ENCODE results near the gene VOPP1.

DNA sequence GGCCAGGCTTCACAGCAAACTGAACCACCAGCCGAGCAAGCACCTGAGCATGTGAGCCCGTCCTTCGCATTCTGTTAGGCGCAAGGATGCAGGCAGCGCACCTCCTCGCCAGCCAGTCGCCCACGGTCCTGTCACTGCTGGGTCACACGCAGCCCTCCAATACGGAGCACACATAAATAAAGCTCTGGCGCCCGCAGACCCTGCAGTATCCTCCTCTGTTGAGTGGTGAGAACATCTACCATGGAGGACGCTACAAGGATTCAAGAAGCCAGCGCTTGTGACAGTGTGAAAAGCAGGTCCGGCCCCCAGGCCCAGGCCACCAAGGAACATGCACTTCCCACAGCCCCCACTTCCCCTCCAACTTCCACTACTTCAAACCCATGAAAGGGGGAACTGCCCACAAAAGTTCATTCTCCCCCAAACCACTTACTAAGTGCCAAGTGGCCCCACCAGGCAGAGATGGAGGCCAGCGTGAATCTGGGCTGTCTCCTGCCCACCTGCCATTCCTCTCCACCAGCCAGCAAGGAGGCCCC, 34.8 kb downstream of the VOPP1 start:
- TF ChIP-seq POLR2A (IDR thresholded peaks at IDR 0.05; ENCODE audit: low read length) (no peak), GATA1 (IDR thresholded peaks at IDR 0.05; ENCODE audit: low read depth, low read length) (no peak)

All from erythroblast (primary cell).